Amniotic stem cell (primary cell): ENCODE data around the gene RELCH.

Experiments
- DNase-seq: peaks from one replicate; lab custom pipeline; 2025; lab: John Stamatoyannopoulos, UW

The RELCH gene

DNA sequence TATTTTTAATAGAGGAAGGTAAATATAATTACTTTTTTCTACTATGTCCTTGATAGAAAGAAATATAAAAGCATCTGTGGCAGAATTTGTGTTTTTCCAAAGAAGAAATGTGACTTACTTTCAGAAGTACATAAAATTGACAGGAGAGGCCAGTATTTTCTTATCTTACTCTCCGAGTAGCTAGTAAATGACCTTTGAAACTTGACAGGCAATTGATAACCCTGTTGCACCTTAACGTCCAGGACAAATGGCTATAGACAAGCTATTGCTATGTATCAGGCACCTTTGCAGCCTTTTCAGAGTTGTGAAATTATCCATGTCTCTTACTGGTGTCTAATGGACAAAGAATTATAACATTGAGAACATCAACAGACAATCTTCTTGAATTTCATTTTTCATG, 75.0 kb downstream of the RELCH start:
- DNase-seq, result no peak

DNA sequence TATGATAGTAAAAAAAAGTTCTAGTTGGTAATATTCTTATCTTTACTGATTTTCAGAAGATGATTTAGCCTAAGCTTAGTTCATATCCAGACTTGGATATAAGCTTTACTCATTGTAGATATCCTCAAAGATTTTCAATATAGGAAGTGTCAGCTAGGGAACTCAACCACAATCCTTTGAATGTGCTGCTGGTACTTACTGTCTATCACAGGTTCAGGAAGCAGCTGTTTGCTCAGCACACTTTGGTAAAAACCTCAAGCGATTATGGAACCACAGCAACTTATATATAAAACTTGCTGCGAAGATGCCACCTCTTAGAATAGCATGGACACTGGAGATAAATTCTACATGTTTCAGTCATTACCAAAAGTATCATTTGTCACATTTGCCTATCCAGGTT, 77.9 kb downstream of the RELCH start:
- DNase-seq, result no peak

DNA sequence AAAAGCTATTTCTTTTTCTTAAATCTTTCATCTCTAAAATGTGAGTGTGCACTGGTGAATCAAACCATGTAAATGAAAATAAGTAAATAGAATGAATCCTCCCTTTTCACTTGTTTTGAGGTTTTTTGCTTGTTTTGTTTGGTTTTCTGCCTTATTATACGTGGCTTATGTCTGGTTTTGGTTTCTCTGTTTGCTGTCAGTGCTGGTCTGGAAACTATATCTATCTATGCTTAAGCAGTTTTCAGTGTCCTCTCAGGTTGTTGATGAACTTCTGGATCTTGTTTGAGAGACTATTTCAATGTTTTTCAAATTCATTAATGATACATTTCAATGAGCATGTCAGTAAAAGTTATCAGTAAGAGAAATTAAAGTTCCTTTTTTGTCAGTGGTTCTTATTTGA, 90.0 kb downstream of the RELCH start:
- DNase-seq, result no peak

DNA sequence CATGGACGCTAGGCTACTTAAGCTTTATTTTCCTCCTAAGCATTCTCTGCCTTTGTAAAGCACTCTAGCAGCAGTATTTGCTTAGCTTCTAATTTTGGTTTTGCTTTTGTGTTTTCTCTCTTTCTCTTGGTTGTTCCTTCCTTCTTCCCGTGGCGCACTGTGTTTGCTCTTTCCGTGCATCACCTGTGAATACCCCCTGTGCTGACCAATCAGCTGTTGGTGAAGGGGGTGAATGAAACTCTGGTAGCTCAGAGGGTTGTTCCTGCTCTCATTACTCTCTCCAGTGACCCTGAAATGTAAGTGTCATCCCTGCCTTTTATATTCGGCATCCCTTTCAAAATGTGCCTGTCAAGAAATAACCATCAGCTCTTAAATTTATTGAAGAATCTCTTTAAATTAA, 92.5 kb downstream of the RELCH start:
- no peak for DNase-seq

DNA sequence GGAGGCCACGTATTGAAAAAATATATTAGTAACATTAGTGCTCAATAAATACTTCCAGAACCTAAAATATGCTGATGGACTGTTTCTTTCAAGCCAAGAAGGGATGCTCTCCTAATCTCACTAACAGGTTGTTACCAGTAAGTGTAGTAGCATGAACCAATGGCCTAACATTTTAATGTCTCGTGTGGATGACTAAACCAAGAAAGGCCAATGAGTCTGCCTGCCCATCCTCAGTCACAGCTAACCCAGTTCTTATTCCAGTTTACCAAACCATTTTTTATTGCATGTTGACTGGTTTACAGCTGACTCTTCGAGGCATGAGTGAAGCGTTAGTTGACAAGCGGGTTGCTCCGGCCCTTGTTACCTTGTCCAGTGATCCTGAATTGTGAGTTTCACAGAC, 93.0 kb downstream of the RELCH start:
- no peak for DNase-seq

DNA sequence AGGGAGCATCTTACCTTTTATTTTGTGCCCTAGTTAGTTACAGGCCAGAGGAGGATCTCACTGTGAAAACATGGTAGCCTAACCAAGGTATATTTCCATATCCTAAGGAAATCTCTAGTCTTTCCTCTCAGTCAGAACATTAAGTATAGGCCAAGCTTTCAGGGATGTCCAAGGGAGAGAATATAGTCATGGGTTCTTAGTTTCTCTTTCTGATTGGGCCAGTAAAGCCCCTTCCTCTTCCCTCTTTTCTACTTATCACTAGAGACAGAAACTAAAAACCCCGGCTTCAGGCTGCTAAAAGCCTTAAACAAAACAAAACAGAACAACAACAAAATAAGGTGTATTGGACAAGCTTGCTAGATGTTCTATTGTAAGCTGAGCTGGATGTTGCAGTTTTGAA, 93.7 kb downstream of the RELCH start:
- no peak for DNase-seq

DNA sequence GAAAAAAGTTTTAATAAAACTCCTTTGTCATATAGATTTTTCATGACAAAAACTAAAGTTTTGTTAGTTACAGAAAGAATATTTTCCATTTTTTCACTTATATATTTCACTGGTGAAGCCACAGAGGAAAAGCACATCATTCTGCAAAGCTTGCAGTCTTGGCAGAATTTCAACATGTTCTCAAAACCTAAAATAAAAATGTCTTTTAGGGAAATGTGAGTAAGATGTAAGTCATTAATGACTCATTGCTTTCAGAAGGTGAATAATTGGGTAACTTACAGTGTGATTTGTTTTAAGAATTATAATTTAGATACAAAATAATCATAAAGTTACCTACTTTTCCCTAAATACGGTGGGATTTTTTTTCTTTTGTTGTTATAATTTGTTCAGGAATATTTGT, 94.6 kb downstream of the RELCH start:
- DNase-seq, result peak; percentile 68

DNA sequence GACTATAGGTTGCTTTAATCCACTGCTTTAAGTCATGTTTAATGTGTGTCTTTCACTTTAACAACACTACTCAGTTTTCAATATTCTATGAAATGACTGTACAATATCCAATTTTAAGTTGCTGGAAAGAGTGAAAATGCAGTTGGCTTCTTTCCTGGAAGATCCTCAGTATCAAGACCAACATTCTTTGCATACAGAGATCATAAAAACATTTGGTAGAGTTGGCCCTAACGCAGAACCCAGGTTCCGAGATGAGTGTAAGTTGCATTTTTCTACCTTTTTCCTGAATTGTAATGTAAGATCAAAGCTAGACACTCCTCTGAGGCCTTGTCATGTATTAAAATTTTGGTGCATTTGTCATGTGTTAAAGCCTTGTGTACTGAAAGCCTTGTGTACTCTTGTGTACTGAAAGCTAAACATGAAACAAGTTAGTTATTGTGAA, 95.2 kb downstream of the RELCH start:
- DNase-seq, result peak; percentile 4

DNA sequence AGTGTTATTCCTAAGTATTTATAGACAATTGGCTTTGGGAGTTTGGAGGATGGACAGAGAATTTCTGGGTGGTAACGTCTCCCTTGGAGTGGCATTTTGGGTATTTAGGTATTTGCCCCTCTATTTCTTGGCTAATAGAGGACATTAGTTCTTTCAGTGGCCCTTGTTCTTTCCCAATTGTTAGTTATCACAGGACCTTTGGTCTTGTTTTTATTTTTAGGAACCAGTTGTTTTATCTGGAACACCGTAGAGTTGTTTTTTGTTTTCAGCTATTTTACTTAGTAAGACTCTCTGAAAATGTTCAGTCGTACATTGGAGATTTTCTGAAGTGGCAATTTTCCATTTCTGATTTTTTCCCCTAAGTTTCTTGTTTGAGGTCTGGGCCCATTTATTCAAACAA, 97.6 kb downstream of the RELCH start:
- no peak for DNase-seq

DNA sequence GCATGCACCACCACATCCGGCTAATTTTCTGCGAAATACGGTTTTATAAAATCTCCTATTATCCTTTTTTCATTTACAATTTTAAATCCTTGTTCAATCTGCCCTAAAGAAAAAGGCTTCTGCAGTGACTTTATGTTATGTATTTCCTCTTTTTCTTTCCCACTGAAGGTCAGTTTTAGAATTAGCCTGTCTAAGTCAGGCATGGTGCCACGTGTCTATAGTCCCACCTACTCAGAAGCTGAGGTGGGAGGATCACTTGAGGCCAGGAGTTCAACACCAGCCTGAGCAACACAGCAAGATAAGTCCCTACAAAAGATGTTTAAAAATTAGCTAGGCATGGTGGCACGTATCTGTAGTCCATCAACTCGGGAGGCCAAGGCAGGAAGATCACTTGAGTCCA, 98.2 kb downstream of the RELCH start:
- no peak for DNase-seq

DNA sequence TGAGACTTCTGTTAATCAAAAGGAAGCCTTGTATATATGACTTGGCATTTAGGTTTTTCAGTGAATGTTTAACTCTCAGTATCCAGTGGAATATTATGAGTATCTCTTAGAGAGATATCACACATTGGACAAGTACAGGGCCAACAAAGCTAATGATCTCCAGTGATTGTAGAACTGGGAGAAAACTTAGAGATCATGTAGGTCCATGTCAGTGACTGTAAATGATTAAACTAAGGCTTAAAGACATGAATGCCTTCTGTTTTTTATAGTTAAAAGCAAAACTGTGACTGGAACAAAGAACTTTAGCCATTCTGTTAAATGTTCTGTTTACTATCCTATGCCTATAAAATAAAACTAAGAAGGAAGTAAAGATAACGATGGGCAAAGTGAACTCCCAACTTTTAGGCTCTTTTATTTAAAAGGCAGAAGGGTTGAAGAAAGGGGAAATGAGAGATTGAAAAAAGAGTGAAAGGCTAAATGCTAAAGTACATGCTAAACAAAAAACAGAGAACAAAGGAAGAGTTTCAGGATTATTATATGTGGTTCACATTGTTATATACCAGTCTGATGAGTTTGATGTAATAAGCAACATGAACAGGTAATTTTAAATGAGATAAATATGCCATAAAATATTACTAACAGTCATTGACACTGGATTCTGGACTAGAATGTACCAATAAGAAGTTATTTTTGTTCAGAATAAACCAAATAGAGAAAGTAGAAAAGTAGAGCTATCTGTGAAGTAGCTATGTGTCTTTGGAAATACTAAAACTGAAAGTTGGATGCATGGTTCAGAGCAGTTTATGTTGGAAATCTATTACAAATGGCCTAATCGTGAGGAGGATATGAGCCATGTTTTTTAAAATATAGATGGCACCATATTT, 101.0 kb downstream of the RELCH start:
- no peak for DNase-seq

DNA sequence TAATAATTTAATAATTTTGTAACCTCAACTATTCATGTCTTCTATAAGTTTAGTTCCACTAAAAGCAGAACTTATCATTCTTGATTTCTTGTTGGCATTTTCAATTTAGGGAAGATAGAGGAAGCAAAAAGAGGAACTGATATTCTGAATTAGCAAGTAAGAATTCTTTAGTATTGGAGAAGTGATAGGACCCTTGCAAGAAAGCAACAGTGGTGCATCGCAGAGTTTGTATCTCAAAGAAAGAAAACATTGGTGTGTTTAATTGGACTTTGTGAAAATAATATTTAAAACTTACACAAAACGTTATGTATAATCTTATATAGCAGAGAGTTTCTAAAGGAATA, 101.6 kb downstream of the RELCH start:
- DNase-seq, result no peak

DNA sequence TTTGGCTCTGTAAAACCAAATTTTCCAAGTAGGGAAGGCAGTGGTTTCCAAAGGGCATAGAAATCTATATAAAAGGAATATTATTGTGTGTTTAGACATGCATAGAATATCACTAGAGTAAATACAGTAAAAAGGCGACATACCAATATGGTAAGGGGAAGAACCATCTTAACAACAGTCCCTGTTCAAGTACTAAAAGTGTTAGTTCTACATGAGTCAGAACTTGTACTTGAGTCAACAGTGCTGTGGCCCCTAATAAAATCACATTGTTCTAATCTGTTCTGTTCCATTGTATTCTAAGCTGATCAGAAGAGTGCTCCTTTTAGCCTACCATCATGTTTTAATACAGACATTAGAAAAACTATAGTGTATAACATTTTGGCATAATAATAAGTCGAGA, 102.0 kb downstream of the RELCH start:
- DNase-seq, result no peak

DNA sequence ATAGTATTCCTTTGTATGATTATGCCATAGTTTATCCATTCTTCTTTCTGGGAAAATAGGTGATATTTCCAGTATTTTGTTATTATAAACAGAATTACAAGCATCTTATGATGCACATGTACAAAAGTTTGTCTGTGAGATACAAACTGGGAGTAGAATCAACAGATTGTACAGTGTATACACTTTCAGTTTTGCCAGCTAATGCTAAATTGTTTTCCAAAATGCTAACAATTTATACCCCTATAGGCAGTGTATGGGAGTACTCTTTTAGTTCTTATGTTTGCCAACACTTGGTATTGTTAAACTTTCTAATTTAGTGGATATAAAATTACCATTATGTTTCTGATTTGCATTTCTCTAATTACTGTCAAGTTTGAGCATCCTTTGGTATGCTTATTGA, 107.0 kb downstream of the RELCH start:
- DNase-seq, result no peak

DNA sequence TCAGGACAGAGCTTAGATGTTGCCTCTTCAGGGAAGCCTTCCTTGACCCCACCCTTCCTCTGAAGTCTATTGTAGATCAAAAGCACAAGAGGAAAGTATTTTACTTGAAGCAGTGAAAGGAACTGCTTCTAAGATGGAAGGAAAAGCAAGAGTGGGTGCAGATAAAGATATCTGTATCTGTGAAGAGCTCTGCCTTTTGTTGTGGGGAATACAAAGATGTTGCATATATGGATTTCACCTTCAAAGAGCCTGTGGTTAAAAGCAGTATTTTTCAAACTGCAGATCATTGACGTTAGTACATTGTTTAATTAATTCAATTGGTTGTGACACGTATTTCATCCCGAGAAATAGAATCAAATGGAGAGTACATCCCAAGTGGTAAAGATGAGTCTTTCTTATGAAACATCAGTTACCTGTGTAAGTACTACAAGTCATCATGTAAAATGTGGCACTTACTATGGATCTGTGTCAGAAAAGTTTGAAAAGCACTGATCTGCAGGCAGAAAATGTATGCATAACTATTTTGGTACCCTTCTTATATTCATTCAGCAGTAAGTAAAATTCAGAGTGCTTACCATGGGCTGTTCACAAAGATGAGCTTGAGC, 113.4 kb downstream of the RELCH start:
- DNase-seq, result no peak

DNA sequence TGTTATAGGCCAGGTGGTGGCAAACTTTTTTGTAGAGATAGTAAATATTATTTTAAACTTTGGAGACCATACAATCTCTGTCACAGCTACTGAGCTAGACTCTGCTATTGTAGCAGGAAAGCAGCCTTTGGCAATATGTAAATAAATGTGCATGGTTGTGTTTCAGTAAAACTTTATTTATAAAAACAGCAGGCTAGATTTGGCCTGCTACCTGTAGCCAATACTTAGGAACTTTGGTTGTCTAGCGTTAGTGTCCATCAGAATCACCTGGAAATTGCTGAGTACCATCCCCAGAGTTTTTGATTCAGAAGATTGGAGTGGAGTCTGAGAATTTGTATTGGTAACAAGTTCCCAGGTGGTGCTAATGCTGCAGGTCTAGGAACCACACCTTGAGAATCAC, 114.3 kb downstream of the RELCH start:
- no peak for DNase-seq

DNA sequence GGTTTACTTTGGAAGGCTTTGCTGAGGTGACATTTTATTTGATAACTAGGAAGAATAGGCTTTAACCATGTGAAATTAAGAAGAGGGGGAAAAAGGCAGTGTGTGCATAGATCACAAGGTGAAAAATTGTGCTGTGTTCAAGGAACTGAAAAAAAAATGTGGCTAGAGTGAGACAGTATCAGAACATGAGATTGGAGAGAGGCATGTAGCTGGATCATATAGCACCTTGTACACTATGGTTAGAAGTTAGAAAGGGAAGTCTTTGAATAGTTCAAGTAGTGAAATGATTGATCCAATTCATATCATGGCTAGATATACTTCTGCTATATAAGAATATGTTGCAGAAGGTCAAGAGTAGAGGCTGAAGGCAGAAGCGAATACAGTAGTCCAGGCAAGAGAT, 125.8 kb downstream of the RELCH start:
- DNase-seq, result no peak

DNA sequence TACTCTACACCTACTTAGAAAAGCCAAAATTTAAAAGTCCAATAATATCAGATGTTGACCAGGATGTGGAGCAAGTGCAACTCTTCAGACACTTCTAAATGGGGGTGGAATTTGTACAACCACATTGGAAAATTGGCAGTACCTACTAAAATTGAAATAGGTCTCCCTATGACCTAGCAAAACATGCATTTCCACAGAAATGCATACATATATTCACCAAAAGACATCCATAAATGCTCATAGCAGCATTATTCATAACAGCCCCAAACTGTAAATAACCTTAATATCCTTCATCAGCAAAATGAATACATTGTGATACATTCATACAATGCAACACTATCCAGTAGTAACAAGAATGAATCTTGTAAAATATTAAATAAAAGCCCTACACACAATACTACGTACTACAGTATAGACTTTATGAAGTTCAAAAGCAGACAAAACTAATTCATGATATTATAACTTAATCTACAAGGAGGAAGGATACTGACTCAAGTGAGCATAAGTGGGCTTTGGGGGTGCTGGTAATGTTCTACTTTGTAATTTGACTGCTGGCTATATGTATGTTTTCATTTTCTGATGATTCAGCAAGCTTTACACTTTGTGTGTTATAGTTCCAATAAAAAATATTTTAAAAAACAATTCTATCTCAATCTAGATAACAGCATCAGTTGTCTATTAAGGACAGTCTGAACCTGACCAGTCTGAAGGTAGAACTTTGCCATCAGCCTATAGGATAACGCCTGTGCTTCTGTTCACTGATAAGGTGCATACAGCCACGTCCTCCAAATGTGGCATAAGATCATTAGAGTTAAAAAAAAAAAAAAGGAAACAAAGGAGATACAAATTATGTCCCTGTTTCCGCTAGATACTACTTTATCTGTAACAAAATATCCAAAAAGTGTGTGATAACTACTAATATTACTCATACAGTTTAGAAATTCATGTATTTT, 131.4 kb downstream of the RELCH start:
- no peak for DNase-seq

DNA sequence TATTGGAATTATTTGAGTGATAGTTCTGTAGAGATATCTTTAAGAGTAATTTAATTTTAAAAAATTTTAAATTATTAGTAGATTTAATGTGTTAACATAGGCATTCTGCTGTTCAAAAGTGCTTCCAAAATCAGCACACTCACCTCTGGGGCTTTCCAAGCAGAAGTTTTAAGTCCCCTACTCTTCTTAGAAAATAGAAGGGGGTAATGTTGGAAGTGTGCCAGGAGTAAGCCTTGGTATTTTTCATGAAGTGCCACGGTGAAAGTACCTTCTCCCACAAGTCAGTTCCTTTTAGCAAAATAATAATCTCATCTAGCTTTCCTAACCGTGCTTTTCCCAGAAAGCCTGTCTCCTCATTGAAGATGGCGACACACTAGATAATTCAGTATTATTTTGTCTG, 134.1 kb downstream of the RELCH start:
- no peak for DNase-seq

DNA sequence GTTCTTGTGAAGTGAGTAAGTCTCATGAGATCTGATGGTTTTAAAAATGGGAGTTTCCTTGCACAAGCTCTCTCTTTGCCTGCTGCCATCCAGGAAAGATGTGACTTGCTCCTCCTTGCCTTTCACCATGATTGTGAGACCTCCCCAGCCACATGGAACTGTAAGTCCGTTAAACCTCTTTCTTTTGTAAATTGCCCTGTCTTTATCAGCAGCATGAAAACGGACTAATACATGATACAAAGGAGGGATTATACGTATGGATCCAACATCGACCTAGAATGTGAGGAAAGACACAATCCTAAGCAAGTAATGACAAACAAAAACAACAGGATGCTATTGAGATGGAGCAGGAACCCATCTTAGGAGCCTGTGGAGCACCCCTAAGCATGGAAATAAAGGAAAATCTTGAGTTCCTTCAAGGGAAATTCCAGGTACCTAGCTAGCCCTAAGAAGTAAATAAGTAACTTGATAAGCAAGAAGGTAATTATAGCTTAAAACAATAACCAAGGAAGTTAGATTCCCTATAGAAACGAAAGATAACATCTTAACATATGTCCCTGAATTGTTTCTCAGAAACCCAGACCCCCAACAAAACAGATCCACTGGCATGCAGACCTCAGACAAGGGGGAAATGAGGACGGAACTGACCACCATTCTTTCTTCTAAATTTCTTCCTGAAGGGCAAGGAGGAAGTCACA, 136.6 kb downstream of the RELCH start:
- no peak for DNase-seq

DNA sequence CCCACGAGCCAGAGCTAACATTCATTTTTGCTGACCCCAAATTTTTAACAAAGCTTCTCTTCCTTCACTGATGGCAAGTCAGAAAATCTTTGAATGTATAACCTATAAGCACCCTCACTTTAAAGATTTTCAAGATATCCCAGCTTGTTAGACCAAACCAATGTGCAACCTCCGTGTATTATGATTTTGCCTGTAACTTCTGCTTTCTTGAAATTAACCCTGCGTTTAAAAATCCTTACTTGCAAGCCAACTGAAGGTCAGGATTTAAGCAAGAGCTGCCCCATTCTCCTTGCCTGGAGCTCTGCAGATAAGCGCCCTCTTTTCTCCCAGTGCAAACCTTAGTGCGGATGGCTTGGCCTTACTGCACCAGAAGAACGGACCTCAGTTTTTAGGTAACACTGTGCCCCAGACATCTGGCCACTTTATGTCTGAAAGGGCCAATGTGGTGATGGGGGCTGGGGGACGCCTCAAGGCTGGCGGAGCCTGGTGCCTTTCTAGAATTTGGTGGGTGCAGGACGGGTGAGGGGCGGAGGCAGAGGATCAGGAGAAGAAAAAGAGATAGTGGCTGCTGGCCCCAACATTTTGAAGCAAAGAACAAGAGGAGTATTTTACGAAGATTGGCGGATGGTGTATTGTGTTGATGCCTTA, 137.2 kb downstream of the RELCH start:
- DNase-seq, result no peak
